ENCODE data around the gene OR2T27.

The OR2T27 gene

DNA sequence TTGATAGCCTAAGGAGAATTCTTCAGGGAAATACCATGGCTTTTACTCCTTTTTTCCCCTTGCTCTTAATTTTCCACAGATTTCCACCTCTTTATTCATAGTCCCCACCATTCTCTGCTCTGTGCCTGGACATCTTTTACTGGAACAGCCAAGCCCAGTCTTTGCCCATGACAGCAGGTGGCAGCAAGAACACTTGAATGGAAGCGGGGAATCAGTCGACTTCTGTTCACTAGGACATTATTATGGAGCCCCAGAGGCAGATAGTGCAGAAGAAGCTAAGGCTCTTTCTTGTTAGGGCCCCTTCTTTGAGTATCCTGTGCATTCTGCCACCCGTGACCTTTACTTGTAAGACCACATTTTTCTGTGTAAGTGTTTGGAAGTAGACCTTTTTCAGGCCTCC is 40.9 kb upstream of the OR2T27 start:
- TF ChIP-seq, protein P1, sequence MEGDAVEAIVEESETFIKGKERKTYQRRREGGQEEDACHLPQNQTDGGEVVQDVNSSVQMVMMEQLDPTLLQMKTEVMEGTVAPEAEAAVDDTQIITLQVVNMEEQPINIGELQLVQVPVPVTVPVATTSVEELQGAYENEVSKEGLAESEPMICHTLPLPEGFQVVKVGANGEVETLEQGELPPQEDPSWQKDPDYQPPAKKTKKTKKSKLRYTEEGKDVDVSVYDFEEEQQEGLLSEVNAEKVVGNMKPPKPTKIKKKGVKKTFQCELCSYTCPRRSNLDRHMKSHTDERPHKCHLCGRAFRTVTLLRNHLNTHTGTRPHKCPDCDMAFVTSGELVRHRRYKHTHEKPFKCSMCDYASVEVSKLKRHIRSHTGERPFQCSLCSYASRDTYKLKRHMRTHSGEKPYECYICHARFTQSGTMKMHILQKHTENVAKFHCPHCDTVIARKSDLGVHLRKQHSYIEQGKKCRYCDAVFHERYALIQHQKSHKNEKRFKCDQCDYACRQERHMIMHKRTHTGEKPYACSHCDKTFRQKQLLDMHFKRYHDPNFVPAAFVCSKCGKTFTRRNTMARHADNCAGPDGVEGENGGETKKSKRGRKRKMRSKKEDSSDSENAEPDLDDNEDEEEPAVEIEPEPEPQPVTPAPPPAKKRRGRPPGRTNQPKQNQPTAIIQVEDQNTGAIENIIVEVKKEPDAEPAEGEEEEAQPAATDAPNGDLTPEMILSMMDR (IDR thresholded peaks at IDR 0.05; ENCODE audit: insufficient read depth, low read depth, low read length, missing control alignments): peak; percentile 39
- peak; percentile 66 for DNase-seq (ENCODE audit: low read depth)
- H3K4me3 ChIP-seq (ENCODE audit: low read depth, low read length): no peak overlapping the region

DNA sequence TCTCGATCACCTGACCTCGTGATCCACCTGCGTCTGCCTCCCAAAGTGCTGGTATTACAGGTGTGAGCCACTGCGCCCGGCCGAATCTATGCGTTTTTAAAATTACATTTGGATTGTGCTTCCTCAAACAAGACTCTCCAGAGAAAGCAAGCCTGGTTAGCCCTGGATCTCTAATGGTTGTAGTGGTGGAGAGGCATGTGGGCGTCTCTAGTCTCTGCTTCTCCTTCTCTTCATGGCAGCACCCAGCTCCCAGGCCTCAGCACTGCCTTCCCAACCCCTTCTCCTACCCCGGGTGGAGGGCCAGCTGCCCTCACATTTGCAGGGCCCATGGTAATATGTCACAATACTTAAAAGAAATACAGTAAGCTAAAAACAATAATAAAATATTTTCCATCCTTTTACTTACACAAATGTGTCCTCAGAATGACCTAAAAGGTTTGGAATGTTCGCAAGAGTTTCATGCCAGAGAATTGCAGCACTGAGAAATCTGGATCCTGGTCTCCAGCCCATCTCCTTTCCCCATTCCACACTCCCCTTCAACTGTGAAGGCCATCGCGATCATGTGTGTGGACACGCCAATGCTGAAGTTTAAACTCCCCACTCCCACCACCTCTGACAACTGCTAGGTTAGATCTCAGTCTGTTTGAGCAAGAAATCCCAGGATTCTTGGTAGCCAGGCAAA is 40.3 kb upstream of the OR2T27 start:
- DNase-seq (ENCODE audit: low read depth): no peak
- H3K4me3 ChIP-seq (ENCODE audit: low read depth, low read length): no peak overlapping the region
- TF ChIP-seq, protein P1 (IDR thresholded peaks at IDR 0.05; ENCODE audit: insufficient read depth, low read depth, low read length, missing control alignments): no peak

DNA sequence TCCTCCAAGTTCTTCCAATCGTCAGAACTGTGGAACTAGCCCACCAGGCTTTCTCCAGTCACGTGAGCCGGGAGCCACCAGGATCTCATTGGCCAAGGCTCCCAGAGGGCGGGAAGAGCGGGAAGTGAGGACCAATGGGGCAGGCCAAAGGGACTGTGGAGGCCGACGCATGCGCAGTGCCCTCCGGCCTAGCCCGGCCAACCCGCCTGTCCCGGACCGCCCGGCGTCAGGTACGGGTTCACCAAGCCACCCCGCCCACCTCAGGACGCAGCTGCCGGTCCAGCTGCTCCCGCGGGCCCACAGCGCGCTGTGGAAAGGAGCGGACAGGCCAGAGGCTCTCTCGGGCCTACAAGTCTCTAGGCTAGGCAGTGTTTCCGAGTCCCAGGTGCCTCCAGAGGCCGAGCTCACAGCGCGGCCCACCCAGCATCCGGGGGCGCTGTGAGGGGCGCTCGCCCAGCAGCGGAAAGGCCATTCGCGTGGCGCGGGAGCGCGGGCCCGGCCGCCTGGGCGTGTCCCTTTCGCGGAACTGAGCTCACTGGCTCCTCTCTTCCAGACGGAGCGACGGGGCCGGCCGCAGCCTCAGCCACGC is 36.3 kb upstream of the OR2T27 start:
- TF ChIP-seq, protein P1 (IDR thresholded peaks at IDR 0.05; ENCODE audit: insufficient read depth, low read depth, low read length, missing control alignments): no peak

DNA sequence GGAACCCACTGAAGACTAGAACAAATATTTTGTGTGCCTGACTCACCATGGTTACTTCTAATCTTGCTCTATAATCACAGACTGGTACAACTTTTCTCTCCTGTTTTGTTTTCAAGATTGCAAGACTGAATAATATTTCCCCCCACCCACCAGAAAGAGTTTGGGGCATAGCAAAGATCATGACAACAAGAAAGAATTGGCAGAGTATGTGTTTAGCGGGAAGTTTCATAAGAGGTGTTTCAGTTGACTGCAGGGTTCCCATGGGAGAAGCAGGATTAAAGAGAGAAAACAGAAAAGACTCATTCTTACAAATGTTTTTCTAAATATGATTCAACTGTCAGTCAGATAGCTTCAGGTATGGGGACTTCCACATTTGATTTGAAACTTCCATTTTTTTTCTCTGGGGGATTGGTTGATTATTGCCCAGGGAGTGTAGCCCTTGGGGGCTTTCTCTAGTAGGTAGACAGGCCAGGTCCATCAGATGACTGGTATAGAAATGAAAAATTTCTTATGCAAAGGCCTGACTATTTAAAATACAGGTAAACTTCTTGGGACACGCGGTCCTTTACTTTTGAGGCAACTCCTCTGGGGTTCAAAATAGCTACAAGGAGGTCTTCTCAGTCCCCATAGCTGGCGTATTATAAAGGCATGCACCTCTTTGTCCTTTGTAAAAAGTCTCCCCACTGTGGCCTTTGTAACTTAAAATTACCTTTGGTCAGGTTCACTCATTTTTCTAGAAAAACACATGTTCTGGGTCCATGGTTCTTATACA is 33.4 kb upstream of the OR2T27 start:
- DNase-seq (ENCODE audit: low read depth): peak; percentile 65
- TF ChIP-seq, protein P1 (IDR thresholded peaks at IDR 0.05; ENCODE audit: insufficient read depth, low read depth, low read length, missing control alignments): no peak
- no peak overlapping the region for H3K4me3 ChIP-seq (ENCODE audit: low read depth, low read length)

More for the DNA sequence above, 36.3 kb upstream of the OR2T27 start:
- no peak for DNase-seq (ENCODE audit: low read depth)
- no peak overlapping the region for H3K4me3 ChIP-seq (ENCODE audit: low read depth, low read length)

- TF ChIP-seq, protein P1 (IDR thresholded peaks at IDR 0.05; ENCODE audit: insufficient read depth, low read depth, low read length, missing control alignments): peak; percentile 56
- DNase-seq (ENCODE audit: low read depth): peak; percentile 74
Observed at GRCh38 chr1:248686815-248687214, 31.5 kb upstream of the OR2T27 start.

GRCh38 chr1:248681651-248682050 is 26.3 kb upstream of the OR2T27 start:
- TF ChIP-seq, protein P1 (IDR thresholded peaks at IDR 0.05; ENCODE audit: insufficient read depth, low read depth, low read length, missing control alignments): no peak
- H3K4me3 ChIP-seq (ENCODE audit: low read depth, low read length): no peak overlapping the region
- no peak for DNase-seq (ENCODE audit: low read depth)

More at GRCh38 chr1:248686815-248687214, 31.5 kb upstream of the OR2T27 start:
- H3K4me3 ChIP-seq (ENCODE audit: low read depth, low read length): no peak overlapping the region
